Measurements from ENCODE around the gene PEX3. TPM values are rescaled to one million over a fixed set of nuclear protein-coding genes. Genes with fewer than 3 reads are reported as not detected.
A peak's percentile ranks its signal among the peaks of the same experiment; 100 is the strongest.
"Not testable (repeated sequence)": the region's sequence is repeated elsewhere in the genome, so short reads cannot be mapped to it uniquely, and the experiment has no call there.

Gene PEX3
- total RNA-seq, 1 donor, result 19.2 TPM

DNA sequence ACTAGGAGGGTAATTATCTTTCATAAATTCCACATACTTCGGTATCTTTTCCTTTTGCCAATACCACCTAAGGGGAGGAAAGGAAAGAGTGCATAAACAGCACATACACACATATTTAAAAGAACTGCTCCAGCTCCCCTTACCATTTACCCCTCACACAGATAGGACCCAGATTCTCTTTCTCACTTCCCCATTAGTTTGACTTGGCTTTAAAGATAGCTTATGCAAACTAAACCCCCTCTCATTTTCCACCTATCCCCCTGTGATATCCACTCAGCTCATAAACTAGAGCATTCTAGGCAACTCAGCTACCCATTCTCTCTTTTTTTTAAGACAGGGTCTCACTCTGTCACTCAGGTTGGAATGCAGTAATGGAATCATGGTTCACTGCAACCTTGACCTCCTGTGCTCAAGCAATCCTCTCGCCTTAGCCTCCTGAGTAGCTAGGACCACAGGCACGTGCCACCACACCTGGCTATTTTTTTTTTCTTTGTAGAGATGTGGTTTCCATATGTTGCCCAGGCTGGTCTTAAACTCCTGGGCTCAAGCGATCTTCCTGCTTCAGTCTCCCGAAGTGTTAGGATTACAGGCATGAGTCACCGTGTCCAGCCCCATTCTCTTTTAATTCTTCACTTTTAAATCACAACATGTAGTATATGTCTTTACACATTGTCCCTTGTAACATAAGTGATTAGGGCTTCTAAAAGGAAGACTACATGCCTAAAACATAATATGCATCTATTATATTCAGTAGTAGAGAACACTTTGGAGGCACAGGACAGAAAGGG, 56.9 kb downstream of the PEX3 start:
- Histone ChIP-seq H3K9me3 (ENCODE audit: low read depth, low read length) (no peaks in the 10 kb centered on the region), H3K79me2 (ENCODE audit: insufficient read depth, low read length) (peaks cover 57% of the 10 kb centered on the region), H3K4me1 (ENCODE audit: insufficient read depth, low read length) (peaks cover 16% of the 10 kb centered on the region), H3K27ac (ENCODE audit: low read depth, low read length) (no peak overlapping the region), H3K36me3 (ENCODE audit: insufficient read depth, low read length) (peaks cover 15% of the 10 kb centered on the region), H3K4me3 (ENCODE audit: insufficient read depth, low read length) (no peak overlapping the region), H4K20me1 (ENCODE audit: insufficient read depth, low read length) (no peaks in the 10 kb centered on the region), H3K27me3 (ENCODE audit: insufficient read depth, low read length) (no peaks in the 10 kb centered on the region), H2AFZ (ENCODE audit: low read length) (no peak overlapping the region), H3K4me2 (ENCODE audit: insufficient read depth, low read length) (no peak overlapping the region)
- TF ChIP-seq, protein P1, sequence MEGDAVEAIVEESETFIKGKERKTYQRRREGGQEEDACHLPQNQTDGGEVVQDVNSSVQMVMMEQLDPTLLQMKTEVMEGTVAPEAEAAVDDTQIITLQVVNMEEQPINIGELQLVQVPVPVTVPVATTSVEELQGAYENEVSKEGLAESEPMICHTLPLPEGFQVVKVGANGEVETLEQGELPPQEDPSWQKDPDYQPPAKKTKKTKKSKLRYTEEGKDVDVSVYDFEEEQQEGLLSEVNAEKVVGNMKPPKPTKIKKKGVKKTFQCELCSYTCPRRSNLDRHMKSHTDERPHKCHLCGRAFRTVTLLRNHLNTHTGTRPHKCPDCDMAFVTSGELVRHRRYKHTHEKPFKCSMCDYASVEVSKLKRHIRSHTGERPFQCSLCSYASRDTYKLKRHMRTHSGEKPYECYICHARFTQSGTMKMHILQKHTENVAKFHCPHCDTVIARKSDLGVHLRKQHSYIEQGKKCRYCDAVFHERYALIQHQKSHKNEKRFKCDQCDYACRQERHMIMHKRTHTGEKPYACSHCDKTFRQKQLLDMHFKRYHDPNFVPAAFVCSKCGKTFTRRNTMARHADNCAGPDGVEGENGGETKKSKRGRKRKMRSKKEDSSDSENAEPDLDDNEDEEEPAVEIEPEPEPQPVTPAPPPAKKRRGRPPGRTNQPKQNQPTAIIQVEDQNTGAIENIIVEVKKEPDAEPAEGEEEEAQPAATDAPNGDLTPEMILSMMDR (IDR thresholded peaks at IDR 0.05; ENCODE audit: extremely low read depth, low read depth, low read length), result no peak
- DNase-seq (ENCODE audit: insufficient read length, low spot score, missing footprints), result no peak

DNA sequence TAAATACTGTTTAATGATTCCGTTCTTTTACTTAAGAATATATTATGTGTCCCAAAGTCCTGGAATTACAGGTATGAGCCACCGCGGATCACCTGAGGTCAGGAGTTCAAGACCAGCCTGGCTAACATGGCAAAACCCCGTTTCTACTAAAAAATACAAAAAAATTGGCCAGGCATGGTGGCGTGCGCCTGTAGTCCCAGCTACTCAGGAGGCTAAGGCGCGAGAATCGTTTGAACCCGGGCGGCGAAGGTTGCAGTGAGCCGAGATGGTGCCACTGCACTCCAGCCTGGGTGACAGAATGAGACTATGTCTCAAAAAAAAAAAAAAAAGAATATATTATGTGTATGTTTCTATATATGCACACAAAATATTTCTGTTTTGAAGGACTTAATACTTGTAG, 59.7 kb downstream of the PEX3 start:
- DNase-seq (ENCODE audit: insufficient read length, low spot score, missing footprints); H3K9me3 ChIP-seq (ENCODE audit: low read depth, low read length); H3K27me3 ChIP-seq (ENCODE audit: insufficient read depth, low read length); H4K20me1 ChIP-seq (ENCODE audit: insufficient read depth, low read length): not testable (repeated sequence)
- peak overlapping the region; percentile 87 for H3K4me2 ChIP-seq (ENCODE audit: insufficient read depth, low read length)
- H3K79me2 ChIP-seq (ENCODE audit: insufficient read depth, low read length), result peaks cover 52% of the 10 kb centered on the region
- H3K4me1 ChIP-seq (ENCODE audit: insufficient read depth, low read length), result peaks cover 16% of the 10 kb centered on the region
- H2AFZ ChIP-seq (ENCODE audit: low read length), result peak overlapping the region; percentile 93
- H3K4me3 ChIP-seq (ENCODE audit: insufficient read depth, low read length), result peak overlapping the region; percentile 85
- peak overlapping the region; percentile 83 for H3K27ac ChIP-seq (ENCODE audit: low read depth, low read length)
- H3K36me3 ChIP-seq (ENCODE audit: insufficient read depth, low read length), result peaks cover 10% of the 10 kb centered on the region

DNA sequence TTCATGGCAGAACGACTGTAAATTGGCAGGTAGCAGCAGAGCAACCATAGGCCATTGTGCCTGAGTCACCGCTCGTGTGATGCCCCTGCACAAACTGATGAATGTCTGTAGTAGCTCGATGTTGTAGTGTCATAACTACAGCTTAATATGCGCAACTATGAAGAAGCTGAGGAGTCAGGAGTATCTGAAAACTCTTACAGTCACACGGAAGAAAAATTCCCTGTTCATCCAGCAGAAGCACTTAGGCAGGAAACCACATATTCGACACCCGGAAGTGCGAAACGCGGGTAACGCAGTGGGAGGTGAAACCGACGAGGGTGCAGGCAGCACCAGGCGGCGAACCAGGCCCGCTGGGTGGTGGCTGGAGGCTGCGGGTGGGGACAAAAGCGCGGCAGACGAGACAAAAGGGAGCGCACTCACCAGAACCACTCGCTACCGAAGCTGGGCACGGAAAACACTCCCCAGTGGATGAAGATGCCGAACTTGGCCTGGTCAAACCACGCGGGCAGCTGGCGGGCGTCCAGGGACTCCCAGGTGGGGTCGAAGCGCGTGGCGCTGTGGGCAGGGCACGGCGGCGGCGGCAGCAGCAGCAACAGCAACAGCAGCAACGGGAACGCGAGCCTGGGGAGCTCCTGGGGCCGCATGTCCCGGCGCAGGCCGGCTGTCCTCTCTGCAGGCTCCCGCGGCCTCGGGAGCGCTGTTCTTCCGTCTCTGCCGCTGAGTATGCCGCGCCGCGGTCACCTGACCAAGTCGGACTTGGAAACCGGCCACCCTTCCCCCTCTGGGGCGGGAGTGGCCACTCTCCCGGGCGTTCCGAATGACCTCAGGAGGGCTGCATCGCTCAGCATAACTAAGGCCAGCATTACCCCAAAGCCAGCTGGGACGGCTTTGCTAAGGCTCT, 60.6 kb downstream of the PEX3 start, which contains the start of gene FUCA2:
FUCA2 (minus strand) TSS at position 730 of the 901 bp plus-strand sequence; CDS start at position 644, 86 bp downstream.
- H3K36me3 ChIP-seq (ENCODE audit: insufficient read depth, low read length), result peaks cover 4% of the 10 kb centered on the region
- TF ChIP-seq, protein P1 (IDR thresholded peaks at IDR 0.05; ENCODE audit: extremely low read depth, low read depth, low read length), result no peak
- no peaks in the 10 kb centered on the region for H3K9me3 ChIP-seq (ENCODE audit: low read depth, low read length)
- H3K27ac ChIP-seq (ENCODE audit: low read depth, low read length), result peak within 1 kb of the TSS; percentile 83
- peak; percentile 91 for DNase-seq (ENCODE audit: insufficient read length, low spot score, missing footprints)
- H4K20me1 ChIP-seq (ENCODE audit: insufficient read depth, low read length), result no peaks in the 10 kb centered on the region
- H3K4me2 ChIP-seq (ENCODE audit: insufficient read depth, low read length), result peak within 1 kb of the TSS; percentile 87
- peaks cover 3% of the 10 kb centered on the region for H3K27me3 ChIP-seq (ENCODE audit: insufficient read depth, low read length)
- H3K4me1 ChIP-seq (ENCODE audit: insufficient read depth, low read length), result peaks cover 16% of the 10 kb centered on the region
- H3K79me2 ChIP-seq (ENCODE audit: insufficient read depth, low read length), result peaks cover 49% of the 10 kb centered on the region
- peak within 1 kb of the TSS; percentile 93 for H2AFZ ChIP-seq (ENCODE audit: low read length)
- peak within 1 kb of the TSS; percentile 85 for H3K4me3 ChIP-seq (ENCODE audit: insufficient read depth, low read length)

DNA sequence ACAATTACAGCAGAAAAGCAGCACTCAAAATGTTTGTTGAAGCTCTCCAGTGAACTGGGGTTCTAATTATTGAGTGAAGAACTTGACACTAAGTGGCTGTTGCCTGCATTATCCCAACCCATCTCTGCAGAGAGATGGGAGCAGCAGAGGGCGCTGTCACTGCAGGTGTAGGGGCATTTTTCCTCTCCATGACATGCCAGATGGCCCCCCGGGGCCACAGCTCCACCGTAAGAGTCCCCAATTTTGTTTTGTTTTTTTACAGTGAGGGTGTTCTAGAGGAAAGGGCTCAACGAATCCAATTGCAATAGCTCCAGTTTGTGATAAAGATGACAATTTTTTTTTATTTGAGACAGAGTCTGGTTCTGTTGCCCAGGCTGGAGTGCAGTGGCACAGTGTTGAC, 62.8 kb downstream of the PEX3 start:
- Histone ChIP-seq H3K4me3 (ENCODE audit: insufficient read depth, low read length) (no peak overlapping the region), H3K79me2 (ENCODE audit: insufficient read depth, low read length) (peaks cover 32% of the 10 kb centered on the region), H2AFZ (ENCODE audit: low read length) (no peak overlapping the region), H3K9me3 (ENCODE audit: low read depth, low read length) (no peaks in the 10 kb centered on the region), H3K27ac (ENCODE audit: low read depth, low read length) (no peak overlapping the region), H3K4me2 (ENCODE audit: insufficient read depth, low read length) (no peak overlapping the region), H3K4me1 (ENCODE audit: insufficient read depth, low read length) (peaks cover 16% of the 10 kb centered on the region), H4K20me1 (ENCODE audit: insufficient read depth, low read length) (no peaks in the 10 kb centered on the region), H3K36me3 (ENCODE audit: insufficient read depth, low read length) (peaks cover 4% of the 10 kb centered on the region), H3K27me3 (ENCODE audit: insufficient read depth, low read length) (peaks cover 9% of the 10 kb centered on the region)
- TF ChIP-seq, protein P1 (IDR thresholded peaks at IDR 0.05; ENCODE audit: extremely low read depth, low read depth, low read length), result peak; percentile 54
- DNase-seq (ENCODE audit: insufficient read length, low spot score, missing footprints), result peak; percentile 81

Data from osteoblast (primary cell).